ENCODE data around the gene POMGNT2.

Gene POMGNT2

DNA sequence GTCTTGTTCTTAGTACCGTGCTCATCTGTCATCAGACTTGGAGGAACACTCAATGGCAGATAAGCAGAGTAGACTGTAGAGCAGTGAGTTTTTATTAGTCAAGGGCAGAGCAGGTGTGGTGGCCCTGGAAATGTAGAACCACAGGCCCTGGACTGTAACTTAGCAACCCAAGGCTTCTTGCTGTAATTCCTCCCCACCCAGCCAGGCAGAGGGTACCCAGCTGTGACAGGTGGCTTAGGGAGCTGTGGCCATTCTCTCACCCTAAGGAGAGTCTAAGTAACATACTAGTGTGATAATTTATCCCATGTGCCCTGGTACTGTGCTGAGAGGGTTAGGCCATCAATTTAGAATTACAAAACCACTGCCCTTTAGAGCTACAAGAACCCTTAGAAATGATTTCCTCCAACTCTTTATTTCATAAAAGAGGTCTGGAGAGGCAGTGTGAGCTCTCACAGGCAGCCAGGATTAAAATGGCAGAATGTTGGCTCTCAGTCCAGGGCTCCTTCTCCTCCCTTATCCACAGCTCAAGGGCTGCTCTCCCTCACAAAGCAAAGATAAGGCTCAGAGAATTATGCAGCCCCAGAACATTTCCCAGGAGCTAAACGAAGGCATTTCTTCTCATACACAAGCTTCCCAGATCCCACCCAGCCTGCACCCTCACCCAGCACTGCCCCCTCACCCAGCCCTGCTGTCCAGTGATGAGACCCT, 3.0 kb downstream of the POMGNT2 start:
- DNase-seq (ENCODE audit: low read depth in 2 of 2): no peak

DNA sequence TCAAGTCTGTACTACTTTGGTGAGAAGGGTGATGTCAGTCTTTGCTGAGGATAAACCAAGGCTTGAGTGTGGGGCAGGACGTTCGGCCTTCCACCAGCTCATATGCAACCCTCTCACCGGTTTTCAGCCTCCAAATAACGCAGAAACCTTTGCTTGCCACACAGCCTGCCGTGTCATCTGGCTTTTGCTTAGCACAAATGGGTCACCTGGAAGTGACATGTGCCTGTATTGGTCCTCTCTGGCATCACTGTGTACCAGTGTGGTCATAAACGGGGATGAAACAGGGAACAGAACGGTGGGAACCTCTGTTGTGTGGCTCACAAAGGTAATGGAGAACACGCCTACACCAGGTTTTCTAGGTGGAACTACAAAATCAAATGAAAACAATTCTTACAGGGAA, 7.1 kb downstream of the POMGNT2 start:
- no peak for DNase-seq (ENCODE audit: low read depth in 2 of 2)

DNA sequence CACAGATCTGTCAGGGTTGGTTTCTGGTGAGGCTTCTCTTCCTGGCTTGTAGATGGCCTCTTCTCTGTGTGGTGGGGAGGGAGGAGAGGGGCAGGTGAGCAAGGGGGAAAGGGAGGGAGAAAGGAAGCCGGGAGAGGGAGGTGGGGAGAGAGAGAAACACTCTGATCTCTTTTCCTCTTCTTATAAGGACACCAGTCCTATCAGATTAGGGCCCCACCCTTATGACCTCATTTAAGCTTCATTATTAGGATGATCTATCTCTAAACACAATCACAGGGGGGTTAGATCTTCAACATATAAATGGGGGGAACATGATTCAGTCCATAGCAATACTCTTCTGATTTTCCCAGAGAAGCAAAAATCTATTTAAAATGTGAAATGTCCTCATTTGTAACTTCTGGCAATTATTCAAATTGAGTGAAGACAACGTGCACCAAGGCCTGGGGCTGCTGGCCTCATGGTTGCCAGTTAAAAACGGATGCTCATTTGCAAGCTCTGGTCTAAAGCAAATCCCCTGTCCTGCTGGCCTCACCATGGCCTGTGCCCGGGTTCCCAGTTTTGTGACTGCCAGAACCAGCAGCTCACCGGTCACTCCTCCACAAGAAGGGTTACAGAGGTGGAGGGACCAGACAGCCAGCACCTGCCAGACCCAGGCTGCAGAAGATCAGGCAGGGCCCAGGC, 8.3 kb downstream of the POMGNT2 start:
- DNase-seq (ENCODE audit: low read depth in 2 of 2): no peak

DNA sequence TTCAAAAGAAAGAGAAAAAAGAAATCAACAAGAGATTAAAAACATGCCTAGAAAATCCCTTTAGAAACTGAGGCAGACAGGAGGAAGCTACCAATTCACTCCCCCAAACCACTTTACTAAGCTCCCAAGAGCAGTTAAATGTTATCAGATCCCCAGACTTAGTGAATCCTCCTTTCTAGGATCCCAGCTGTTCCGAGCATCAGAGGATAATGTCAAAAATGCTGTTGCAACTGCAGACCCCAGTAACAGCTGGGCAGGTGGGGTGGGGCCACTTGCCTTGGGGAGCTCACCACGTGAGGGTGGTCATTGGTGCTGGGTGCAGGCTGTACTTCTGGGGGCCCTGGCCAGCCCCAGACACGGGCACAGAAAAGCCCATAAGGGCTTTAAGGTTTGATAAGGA, 9.1 kb downstream of the POMGNT2 start:
- DNase-seq (ENCODE audit: low read depth in 2 of 2): no peak

DNA sequence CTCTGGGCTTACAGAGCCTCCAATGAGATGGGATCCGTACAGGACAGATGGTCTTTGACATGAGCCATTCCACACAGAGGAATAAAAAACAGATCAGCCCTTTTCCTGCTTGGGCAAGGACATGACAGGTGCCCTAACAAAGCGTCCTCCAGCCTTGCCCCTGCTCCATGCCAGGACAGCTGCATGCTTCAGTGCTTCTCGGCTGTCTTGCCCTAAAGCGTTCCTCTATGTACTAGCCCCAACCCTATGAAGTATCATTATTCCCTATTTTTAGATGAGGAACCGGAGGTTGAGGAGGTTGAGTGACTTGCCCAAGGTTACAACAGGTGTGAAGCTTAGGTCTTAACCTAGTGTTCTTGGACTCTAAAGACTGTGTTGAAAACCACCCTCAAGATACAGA, 10.5 kb downstream of the POMGNT2 start:
- no peak for DNase-seq (ENCODE audit: low read depth in 2 of 2)

DNA sequence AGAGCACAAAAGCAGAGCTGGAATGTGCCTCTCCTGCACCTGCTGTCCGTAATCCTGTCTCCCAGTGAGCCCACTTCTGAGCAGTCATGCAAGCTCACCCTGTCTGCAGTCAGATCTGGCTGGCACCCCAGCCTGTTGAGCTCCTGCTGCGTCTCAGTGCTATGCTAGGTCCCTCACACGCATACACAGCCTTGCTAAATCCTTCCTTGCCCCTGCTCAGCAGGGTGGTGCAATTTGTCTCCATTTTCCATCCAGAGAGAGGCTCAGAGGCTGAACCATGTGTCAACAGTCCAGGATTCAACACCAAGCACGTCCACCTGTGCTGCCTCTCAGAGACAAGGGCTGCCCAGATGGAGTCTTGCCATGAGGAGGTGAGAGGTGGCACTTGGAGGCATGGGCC, 11.0 kb downstream of the POMGNT2 start:
- DNase-seq (ENCODE audit: low read depth in 2 of 2): no peak

DNA sequence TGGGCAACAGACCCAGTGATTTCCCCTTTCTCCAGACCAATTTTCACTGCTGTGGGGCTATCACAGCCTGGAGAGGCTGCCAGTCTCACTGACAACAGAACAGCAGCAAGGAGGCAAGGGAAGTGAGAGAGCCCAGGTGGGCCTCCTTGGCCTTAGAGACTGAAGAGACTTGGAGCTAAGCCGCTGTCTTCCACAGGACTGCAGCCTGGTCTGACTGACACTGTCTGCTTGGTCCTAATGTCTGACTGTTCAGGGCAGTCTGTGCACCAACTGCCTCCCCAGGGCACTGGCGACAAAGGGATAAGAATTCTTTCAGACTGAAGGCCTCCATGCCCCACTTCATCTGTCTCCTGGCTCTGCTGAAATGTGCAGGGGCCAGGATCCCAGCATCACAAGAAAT, 11.5 kb downstream of the POMGNT2 start:
- DNase-seq (ENCODE audit: low read depth in 2 of 2): no peak

DNA sequence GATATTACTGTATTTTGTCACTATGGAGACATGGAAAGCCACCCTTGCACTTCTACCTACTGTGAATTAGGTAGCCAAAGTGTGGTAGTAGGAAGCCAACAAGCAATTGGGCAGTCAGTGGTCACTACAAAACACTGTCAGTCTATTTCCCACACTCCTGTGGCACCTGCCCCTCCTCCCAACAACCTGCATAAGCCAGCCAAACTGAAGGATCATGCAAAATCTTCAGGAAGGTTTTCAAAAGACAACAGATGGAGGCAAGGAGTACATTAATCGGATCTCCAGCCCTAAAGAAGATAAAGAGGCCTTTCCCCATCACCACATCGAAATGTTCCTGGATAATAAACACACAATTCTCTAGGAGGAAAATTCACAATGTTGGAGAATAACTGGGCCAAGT, 11.9 kb downstream of the POMGNT2 start:
- DNase-seq (ENCODE audit: low read depth in 2 of 2): no peak

DNA sequence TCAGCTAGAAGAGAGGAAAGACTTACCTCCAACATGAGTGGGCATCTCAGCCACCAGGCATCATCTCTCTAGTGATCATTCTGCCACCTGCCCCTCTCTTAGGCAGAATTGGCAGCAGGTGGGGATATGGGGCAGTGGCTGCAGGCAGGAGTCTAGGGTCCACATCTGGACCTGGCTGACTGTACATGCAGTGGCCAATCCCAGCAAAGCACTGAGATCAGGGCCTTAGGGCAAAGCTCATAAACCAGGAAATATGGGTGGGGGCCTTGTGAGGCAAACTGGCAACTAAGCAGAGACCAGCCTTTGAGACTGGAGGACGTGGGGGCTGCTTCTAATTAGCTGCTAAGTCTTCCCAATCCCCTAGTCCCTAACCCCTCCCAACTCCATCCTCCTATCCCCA, 12.9 kb downstream of the POMGNT2 start:
- no peak for DNase-seq (ENCODE audit: low read depth in 2 of 2)

DNA sequence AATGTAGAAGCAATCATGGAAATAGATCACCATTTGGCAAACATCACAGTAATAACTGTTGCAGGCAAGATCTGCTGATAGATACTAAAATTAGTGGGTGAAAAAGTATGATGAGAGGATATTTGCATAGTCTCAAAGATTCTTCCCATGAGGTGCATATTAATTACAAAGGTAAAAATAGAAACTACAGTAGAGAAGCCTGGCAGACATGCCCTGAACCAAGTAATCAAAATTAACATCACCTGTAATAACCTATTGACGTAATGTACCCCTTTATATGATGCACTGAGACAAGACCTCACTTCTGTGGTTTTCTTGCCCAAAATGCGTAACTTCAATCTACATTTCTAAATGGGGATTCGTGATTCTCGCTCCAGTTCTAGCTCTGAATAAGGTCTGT, 14.4 kb downstream of the POMGNT2 start:
- no peak for DNase-seq (ENCODE audit: low read depth in 2 of 2)

DNA sequence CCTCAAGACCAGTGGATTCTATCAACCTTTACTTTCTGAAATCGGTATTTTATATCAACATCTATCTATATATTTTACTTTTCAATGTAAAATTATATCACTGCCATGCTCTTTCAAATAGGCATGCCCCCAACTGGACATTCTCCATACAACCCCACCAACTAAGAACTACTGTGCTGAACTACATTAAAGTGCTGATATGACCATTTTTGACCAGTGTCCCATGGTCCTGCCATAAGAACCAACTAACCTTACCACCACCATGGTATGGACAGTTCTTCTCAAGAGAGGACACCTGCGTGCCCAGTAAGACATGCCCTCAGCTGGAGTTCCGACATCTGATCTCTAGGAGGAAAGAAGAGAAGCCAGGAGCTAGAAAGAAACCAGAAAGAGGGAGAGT, 15.6 kb downstream of the POMGNT2 start:
- no peak for DNase-seq (ENCODE audit: low read depth in 2 of 2)

DNA sequence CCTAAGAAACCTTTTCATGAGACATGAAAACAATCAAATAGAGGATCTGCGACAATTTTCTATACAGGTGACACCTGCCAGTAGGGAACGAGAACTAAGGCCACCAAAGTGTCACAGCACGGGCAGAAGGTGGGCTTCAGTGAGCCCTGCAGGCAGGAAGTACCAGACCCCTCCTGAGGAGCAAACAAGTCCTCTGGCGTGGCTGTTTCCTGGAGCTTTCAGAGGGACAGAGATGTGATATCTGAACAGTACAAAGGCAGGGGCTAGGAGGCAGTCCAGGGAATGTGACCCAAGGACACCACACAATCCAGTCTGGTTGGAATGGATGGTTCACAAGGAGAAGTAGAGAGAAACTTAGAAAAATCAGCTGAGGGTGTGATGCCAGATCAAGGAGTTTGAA, 16.8 kb downstream of the POMGNT2 start:
- no peak for DNase-seq (ENCODE audit: low read depth in 2 of 2)

DNA sequence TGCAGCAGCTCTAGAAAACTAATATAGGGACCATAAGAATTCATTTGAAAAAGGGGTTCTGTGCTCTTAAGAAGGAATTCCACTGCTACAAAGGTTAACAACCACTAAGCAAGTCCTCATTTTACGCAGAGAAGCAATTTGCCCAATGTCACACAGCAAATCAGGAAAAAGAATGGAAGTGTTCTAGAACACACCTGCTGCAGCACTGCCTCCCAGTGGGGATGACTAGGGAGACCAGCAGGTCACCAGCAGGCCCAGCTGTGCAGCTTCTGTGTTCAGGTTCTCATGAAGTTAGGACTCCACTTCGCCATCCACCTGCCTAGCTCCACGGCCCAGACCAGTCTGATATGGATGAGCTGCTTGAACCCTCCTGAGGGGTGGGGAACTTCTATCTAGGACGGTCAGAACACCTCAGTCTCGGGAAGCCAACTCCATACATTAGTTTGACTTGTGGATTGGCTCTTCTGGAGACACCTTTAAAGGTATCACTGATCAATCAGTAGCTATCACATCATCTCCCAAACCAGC, 18.6 kb downstream of the POMGNT2 start:
- no peak for DNase-seq (ENCODE audit: low read depth in 2 of 2)

DNA sequence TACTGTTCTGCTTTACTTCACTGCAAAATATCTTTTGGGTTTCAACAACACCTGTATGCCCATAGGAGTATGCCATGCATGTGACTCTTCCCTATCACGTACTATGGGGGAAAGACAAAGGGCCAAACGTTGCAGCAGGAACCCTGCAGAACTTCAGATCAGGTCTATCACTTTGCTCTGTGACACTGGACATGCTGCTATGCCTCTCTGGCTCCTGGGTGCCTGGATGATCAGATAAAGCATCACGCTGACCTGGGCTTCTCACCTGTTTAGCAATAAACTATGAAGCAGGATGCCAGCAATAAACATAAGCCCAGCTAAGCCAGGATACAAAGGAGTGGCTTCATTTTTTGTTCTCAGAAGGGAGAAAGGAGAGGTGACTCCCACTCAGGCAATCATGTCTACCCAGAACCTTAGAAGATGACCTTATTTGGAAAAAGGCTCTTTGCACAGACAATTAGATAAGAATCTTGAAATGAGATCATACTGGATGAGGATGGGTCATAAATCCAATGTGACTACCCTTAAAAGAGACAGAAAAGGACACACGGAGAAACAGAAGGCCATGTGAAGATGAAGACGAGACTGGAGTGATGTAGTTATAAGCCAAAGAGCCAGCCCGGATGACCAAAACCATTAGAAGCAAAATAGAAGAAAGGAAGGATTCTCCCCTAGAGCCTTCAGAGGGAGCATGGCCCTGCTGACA, 19.3 kb downstream of the POMGNT2 start:
- DNase-seq (ENCODE audit: low read depth in 2 of 2): no peak

DNA sequence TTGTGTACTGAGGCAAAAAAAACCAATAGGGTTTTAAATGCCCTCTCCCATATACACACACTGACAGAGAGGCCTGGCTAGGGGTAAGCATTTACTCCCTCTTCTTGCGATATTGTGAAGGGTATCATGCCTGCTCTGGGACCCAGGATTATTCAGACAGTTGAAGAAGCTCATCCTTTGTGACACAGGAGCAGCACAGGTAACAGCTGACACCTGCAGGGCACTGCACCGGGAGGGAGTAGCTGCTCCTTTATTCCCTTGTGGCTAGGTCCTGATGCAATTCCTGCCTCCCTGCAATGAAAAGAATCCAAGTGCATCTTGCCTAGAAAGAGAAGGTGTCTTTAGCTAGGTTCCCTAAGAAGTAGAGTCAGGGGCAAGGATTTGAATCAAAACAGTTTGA, 23.4 kb downstream of the POMGNT2 start:
- no peak for DNase-seq (ENCODE audit: low read depth in 2 of 2)

DNA sequence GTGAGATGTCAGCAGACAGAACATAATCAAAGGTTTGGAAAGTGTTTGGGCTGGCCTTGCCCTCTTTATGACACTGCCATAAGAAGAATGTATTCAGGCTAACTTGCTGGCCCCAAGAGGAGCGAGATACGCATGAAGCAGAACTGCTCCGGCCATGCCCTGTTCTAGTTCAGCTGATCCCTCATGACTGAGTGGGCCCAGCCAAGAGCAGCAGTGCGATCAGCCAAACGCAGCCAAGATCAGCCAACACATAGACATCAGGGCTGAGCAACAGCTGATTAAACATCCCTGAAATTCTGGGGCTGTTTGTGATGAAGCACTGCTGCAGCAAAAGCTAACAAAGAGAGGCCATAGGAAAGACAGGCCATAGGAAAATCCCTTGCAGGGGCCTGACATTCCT, 24.1 kb downstream of the POMGNT2 start:
- DNase-seq (ENCODE audit: low read depth in 2 of 2): no peak

DNA sequence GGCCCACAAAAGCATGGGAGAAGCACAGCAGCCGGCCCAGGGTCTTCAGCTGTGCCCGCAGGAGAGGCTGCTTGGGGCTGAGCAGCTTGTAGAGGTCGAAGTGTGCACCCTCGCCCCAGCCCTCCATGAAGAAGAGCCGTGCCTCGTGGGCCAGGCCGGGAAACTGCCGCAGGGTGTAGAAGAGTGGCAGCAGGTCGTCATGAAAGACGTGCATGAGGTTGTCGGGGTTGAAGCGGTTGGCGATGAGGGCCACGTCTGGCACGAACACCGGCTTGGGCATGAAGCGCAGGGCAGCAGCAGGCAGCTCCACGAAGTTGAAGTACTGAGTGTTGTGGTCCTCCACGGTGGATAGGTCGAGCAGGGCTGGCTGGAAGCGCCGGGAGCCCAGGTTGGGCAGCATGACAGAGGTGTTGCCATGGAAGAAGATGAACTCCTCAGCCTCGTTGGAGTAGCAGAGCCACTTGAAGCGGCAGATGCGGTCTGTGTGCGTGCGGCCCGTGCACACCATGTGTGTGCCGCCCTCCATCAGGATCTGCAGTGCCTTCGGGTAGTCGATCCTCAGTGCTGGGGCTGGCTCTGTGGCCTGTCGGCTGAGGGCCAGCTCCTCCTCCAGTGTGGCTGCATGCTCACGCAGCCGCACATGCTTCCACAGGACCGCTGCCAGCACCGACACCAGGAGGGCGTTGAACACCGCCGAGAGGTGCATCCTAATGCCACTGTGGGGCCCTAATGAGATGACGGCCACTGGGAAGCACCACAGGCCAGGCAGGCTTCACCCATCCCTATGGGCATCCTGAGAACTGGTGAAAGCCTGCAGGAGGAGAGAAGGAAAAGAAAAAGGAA, 24.9 kb downstream of the POMGNT2 start:
- no peak for DNase-seq (ENCODE audit: low read depth in 2 of 2)

DNA sequence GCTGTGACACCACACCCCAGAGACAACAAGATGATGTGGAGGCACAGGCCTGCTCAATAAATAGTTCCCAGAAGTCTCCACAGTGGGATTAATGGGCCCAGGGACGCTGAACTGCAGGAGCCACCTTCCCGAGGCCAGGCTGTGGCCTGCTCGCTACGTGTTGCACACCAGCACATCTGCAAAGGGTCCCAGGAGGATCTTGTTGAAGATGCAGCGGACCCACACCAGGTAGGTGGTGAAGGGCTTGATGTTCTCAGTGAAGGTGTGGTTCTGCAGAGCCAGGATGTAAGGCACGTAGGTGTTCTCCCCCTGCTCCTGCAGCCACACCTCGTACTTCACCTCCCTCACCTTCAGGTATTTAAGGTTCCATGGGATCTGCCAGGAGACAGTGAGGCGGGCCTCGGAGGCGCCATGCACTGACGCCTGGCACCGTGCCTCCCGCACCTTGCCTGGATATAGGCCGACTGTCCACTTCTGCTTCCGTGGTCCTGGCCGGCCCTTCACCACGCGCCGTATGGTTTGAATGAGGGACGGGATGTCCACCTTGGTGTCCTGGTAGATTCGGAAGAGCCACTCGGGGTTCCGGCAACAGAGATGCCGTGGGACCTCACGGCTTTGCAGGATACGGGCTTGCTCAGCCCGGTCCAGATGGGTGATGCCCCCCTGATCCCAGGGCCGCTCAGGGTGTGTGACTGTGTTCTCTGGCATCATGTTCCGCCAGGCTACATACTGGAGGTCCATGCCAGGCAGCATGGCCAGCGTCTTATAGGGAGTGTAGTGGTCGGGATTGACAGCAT, 26.1 kb downstream of the POMGNT2 start:
- DNase-seq (ENCODE audit: low read depth in 2 of 2): no peak

DNA sequence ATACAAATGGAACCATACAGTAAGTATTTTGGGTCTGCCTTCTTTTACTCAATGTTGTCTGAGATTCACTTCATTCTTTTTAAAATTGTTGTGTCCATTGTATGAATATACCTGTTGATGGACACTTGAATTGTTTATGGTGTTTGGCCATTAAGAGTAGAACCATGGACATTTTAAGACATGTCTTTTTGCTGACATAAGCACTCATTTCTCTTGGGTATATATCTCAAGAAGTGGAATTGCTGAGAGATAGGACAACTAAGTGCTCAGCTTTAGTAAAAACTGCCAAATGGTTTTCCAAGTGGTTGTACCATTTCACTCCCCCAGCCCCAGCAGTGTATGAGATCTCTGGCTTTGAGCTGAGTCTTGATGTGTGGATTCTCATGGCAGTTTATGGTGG, 28.2 kb downstream of the POMGNT2 start:
- DNase-seq (ENCODE audit: low read depth in 2 of 2): no peak

DNA sequence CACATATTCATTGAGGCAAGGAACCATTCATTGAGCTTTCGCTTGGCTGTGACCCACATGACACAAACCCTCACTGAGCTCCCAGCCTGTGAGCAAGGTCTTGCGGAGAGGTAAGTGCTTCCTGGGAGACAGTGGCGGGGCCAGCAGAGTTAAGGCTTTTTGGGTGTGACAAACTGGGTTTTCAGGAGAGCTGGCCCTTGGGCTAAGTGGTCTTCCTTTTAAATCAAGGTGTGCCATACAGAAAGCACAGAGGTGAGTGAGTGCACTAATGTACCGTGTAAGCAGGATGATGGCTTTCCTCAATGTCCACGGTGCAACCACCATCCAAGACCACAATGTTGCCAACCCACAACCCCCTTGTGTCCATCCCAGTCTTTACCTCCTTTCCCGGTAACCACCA, 28.6 kb downstream of the POMGNT2 start:
- no peak for DNase-seq (ENCODE audit: low read depth in 2 of 2)

DNA sequence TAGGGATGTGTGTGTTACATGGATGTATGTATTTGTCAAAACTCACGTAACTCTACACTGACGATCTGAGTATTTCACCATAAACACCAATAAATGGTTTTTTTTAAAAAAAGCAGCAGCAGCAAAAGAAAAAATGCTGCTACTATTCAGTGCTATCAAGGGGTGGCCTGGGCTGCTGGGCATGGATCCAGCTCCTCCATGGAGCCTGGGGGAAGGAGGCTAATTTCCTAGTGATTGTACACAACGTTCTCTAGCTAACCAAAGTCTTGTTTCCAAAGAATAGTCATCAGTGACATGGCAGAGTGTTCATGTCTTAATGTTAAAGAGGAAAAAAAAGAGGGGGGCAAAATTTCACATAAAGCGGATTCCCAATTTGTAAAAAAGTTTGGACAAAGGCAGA, 29.0 kb downstream of the POMGNT2 start:
- no peak for DNase-seq (ENCODE audit: low read depth in 2 of 2)

Data from stimulated activated CD4-positive, alpha-beta T cell treated with anti-CD3 and anti-CD28 coated beads, Interleukin-4, amount 100 ng/mL, for 48 hours (primary cell).